NCI-H1436 treated with DMSO at 0.1 percent for 48 hours (cell line): ENCODE data around the gene AUH.

Experiments
- DNase-seq: peaks from one replicate; lab custom pipeline; 2025; lab: John Stamatoyannopoulos, UW

Gene AUH

GRCh38 chr9:91188719-91189590 is 172.8 kb downstream of the AUH start:
- no peak for DNase-seq

- no peak for DNase-seq
Observed at GRCh38 chr9:91187965-91188344, 173.8 kb downstream of the AUH start.

GRCh38 chr9:91187311-91187964 is 174.3 kb downstream of the AUH start:
- no peak for DNase-seq

GRCh38 chr9:91186632-91187108 is 175.0 kb downstream of the AUH start:
- DNase-seq: no peak

DNA sequence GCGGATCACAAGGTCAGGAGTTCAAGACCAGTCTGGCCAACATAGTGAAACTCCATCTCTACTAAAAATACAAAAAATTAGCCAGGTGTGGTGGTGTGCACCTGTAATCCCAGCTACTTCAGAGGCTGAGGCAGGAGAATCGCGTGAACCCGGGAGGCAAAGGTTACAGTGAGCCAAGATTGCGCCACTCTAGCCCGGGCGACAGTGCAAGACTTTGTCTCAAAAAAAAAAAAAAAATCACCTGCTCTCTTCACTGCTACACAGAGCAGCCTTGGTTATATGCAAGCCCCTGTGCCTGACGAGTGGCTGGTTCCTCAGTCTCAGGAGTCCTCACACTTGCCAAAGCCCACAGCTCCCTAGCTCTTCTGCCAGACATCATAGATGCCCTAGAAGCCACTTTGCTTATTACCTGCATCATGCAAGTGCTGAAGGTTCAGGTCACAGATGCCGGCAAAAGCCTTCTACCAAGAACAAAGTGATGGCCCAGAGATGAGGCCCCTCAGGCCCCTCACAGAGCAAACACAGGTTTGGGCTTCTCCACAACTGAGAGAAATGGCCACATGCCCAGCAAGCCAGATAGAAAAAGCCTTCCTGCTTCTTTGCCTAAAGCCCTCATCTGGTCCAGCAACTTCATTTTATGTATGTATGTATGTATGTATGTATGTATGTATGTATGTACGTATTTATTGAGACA is 176.4 kb downstream of the AUH start:
- DNase-seq: no peak

- DNase-seq: no peak
Observed at GRCh38 chr9:91182429-91183225, 179.1 kb downstream of the AUH start.

DNA sequence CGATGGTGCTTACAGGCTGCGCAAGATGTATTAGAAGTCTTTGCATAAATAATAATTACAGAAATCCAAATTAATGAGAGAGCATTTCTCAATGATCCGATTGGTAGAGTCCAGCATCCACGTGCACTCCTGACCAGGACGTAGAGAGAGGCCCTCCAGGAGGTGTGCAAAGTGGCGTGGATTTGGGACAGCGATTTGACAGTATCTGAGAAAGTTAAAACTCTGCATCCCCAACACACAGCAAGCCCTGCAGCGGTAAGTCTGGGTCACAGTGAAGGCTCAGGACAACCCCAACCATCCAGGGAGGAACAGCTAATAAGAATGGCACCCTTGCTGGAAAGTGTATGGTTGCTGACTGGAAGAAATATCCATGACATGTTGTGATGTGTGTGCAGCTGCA is 180.2 kb downstream of the AUH start:
- no peak for DNase-seq

DNA sequence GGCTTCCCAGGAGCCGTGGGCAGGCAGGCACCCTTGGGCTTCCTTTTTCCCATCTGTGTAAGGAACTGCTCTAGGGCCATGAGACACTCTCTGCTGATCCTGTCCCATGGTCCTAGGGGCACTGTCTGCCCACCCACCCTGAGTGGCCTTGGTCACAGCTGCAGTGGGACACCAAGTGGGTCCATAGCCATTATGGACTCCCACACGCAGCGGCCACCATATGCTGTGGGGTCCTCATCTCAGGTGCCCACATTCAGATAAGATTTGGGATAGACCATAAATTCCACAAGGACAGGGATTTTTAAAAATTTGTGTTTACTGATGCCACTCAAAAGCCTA is 180.8 kb downstream of the AUH start:
- DNase-seq: no peak

GRCh38 chr9:91180240-91180929 is 181.3 kb downstream of the AUH start:
- DNase-seq: no peak

- no peak for DNase-seq
Observed at GRCh38 chr9:91179237-91180138, 182.2 kb downstream of the AUH start.

- DNase-seq: no peak
Observed at GRCh38 chr9:91178281-91179236, 183.2 kb downstream of the AUH start.

DNA sequence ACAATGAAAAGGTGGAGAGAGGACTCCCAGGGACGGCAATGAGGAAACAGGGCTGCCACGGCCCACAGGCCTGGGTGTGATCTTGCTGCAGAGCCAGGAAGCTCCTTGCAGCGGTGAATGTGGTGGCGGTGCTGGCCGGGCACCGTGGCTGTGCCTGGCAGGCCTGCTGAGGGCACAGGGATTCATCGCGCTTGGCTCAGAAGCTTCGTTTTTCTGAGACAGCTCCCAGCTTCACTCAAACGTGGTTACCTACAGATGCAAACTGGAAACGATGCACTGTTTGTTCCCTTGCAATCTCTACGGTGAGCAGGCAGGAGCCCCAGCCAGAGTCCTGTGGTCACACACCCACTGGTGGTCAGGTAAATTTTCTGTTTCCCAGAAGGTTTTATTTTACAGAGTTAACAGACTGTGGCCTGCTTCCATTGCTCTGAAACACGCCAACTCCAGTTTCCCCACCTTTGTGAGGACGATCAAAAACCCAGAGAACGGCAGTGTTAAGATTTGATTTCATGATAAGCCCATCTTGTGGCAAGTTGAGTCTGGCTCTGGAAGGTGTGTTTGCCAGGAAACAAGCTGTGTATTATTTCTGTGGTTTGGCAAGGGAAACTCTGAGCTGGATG is 183.9 kb downstream of the AUH start:
- no peak for DNase-seq

- no peak for DNase-seq
Observed at GRCh38 chr9:91177081-91177480, 184.6 kb downstream of the AUH start.

GRCh38 chr9:91176426-91176825 is 185.3 kb downstream of the AUH start:
- no peak for DNase-seq

GRCh38 chr9:91174772-91175171 is 186.9 kb downstream of the AUH start:
- no peak for DNase-seq

DNA sequence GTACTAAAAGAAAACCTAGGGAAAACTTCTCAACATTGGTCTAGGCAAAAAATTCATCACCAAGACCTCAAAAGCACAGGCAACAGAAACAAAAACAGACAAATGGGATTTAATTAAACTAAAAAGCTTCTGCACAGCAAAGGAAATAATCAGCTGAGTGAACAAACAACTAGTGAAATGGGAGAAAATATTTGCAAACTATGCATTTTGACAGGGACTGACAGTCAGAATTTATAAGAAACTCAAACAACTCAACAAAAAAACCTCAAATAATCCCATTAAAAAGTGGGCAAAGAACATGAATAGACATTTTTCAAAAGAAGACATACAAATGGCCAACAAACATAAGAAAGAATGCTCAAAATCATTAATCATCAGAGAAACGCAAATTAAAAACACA is 189.4 kb downstream of the AUH start:
- DNase-seq: no peak

DNA sequence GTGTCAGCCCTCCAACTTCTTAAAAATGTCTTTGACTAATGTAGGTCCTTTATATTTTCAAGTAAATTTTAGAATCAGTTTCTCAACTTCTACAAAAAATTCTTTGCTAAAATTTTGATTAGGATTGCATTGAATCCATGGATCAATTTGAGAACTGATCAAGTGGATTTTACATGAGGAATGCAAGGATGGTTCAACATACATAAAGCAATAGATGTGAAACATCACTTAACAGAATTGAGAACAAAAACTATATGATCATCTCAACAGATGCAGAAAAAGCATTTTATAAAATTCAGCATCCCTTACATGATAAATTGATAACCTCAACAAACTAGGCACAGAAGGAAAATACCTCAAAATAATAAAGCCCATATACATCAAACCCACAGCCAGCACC is 190.8 kb downstream of the AUH start:
- DNase-seq: no peak

DNA sequence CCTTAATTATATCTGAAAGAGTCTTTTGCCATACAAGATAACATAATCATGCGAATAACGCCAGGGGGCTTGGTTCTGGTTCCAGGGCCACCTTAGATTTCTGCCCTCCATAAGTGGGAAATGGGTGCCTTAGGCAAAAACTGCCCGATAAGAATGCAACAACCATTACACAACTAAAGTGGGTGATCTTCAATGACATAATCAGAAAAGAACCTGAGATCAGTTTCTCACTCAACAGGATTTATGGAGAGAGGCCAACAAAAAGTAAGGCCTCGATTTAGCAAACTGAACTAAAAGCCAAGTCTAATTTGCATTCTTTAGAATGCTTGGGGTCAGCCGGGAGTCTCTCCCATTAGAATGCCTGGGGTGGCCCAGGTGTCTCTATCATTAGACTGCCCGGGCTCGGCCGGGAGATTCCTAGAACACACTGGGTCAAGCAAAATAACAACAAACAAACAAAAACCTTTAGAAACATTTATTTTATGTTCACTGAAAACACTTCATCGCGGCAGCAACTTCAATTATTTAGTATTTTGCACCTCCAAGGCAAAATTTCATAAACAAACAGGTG is 194.8 kb downstream of the AUH start:
- no peak for DNase-seq
